Heart right ventricle (tissue), 16 donors: ENCODE data around the gene CPNE4. TPM values are rescaled to one million over a fixed set of nuclear protein-coding genes. Genes with fewer than 3 reads are reported as not detected.

Source experiments
- ATAC-seq, 8 donors: fragments of 200-7000 bp; cut with Tn5 transposase; one replicate each; pipeline ENCODE4 v1.9.1; 2020; ENCODE audit warnings: mild to moderate bottlenecking in 8 of 8, moderate library complexity in 8 of 8, moderate number of reproducible peaks in 1 of 8
- DNase-seq, 2 donors: peaks; one replicate each; pipeline ENCODE4 v3.0.0-alpha.2; 2020
- H3K27ac ChIP-seq, 10 donors: fragments of 200-600 bp; sonication (generic) in 2 of 10; one replicate each; pipeline versions ENCODE4 v1.5.0 to v1.8.0; 2020 to 2022; ENCODE audit warnings: mild to moderate bottlenecking in 3 of 10
- H3K27me3 ChIP-seq, 7 donors: fragments of 200-600 bp; one replicate each; pipeline ENCODE4 v1.8.0; 2021 to 2022; ENCODE audit warnings: mild to moderate bottlenecking in 2 of 7
- H3K36me3 ChIP-seq, 9 donors: fragments of 200-600 bp; sonication (generic) in 1 of 9; one replicate each; pipeline versions ENCODE4 v1.5.0 to v1.8.0; 2020 to 2022; ENCODE audit warnings: mild to moderate bottlenecking in 2 of 9
- H3K4me1 ChIP-seq, 9 donors: fragments of 200-600 bp; sonication (generic) in 1 of 9; one replicate each; pipeline versions ENCODE4 v1.5.0 to v1.8.0; 2020 to 2022; ENCODE audit warnings: mild to moderate bottlenecking in 4 of 9
- H3K4me3 ChIP-seq, 10 donors: fragments of 200-600 bp; sonication (generic) in 2 of 10; one replicate each; pipeline versions ENCODE4 v1.5.0 to v1.8.0; 2020 to 2022; ENCODE audit warnings: mild to moderate bottlenecking in 7 of 10, moderate library complexity in 2 of 10
- H3K9me3 ChIP-seq, 11 donors: fragments of 200-600 bp in 10 of 11; sonication (generic) in 2 of 11; one replicate each; pipeline versions ENCODE4 v1.5.0 to v1.8.0; 2013 to 2022; ENCODE audit warnings: mild to moderate bottlenecking in 2 of 11, control low read depth in 1 of 11, moderate library complexity in 1 of 11
- CTCF ChIP-seq, 9 donors: fragments of 200-600 bp; sonication (generic) in 2 of 9; IDR thresholded peaks; one replicate each; pipeline versions ENCODE4 v1.5.0 to v1.8.0; 2021 to 2022; ENCODE audit warnings: antibody characterized with exemption in 9 of 9, mild to moderate bottlenecking in 5 of 9, moderate library complexity in 1 of 9
- WGBS, 2 donors: extraction: QIAGEN DNeasy Blood & Tissue Kit; methylation state at CpG; one replicate each; pipeline ENCODE4 v1.1.7; 2013; ENCODE audit warnings: inconsistent platforms in 1 of 2; 5-methylcytosine and 5-hydroxymethylcytosine counted together
- intact Hi-C, 10 donors: fragments of 100-400 bp; cut with DNase I; formaldehyde crosslinking; loops; one replicate each; pipeline versions ENCODE4 v1.11.1 to v1.14.2; 2022
- polyA plus RNA-seq, 2 donors: library from polyadenylated mRNA; stranded (reverse); fragments of 200-250 nt; gene quantifications; one replicate each; pipeline ENCODE4 v1.2.3, GENCODE V29; 2013
- total RNA-seq, 10 donors: library from RNA; stranded (reverse); fragmentation: NEBNext Ultra II Directional in 3 of 10; extraction: Animal tissue kit (Norgen Biotek cat#: 25700) in 3 of 10; gene quantifications; one replicate each; pipeline versions ENCODE4 v1.2.1 to v1.2.4, GENCODE V29; 2021 to 2023
- donor health status: Arrhythmogenic right ventricular cardiomyopathy.
- donor health status: ischemic (EF 13 %, LVEDD 7.1; RV severe dilation, severe dysfunction).
- donor health status: healthy with polysubstance abuse.
- donor health status: DM: no; HTN: yes; CAD: no.
- donor health status: DM: no; HTN: no; CAD: no.
- donor health status: ischemic (EF 25% LVEDD 6.9; RV normal size, moderate dysfunction).
- donor health status: ischemic (EF 25% LVEDD 5.7; RV mildly dilated, moderate dysfunction).
- donor health status: healthy.
- donor health status: DM: yes; HTN: yes; CAD: no.
- donor health status: Ischemic cardiomyopathy.
- donor health status: ischemic (EF 35%, LVEDD 5.7; RV mildly dilated, moderate dysfunction).
- donor health status: nonischemic (EF 11% LVEDD 7.7; RV severe dilation, severe dysfunction).
- donor health status: DM: yes; HTN: yes; CAD: no.
- donor health status: PGD.
- donor health status: ischemic (EF 29% LVEDD 5.4; RV normal size, mild dysfunction).
- donor health status: nonischemic (EF 23%, LVEDD 6.1; RV moderate dilation, normal function).

Gene CPNE4
- total and polyA plus RNA-seq, 12 donors: 1.5 to 116 (median 24.8) TPM

- TF ChIP-seq CTCF (IDR thresholded peaks at IDR 0.05): no peak
Observed at GRCh38 chr3:131535131-131535530, 499.7 kb downstream of the CPNE4 start.

GRCh38 chr3:131532645-131533044 lies 502.2 kb downstream of the CPNE4 start:
- no peak overlapping the region for H3K4me3 ChIP-seq
- ATAC-seq (no peak), DNase-seq (no peak)
- H3K36me3 ChIP-seq: no peaks in the 10 kb centered on the region
- intact Hi-C loops: no loop called here
- no peaks in the 10 kb centered on the region for H3K4me1 ChIP-seq
- H3K9me3 ChIP-seq: peaks cover 0 to 7% (median 0%) of the 10 kb centered on the region in 11 donors
- TF ChIP-seq CTCF (IDR thresholded peaks at IDR 0.05): no peak
- H3K27me3 ChIP-seq: peaks cover 0 to 9% (median 0%) of the 10 kb centered on the region in 7 donors
- no peak overlapping the region for H3K27ac ChIP-seq

More at GRCh38 chr3:131535131-131535530, 499.7 kb downstream of the CPNE4 start:
- no peak for DNase-seq
- Histone ChIP-seq H3K27me3 (no peaks in the 10 kb centered on the region), H3K9me3 (peaks cover 0 to 13% (median 0%) of the 10 kb centered on the region in 11 donors), H3K27ac (no peak overlapping the region), H3K4me1 (no peaks in the 10 kb centered on the region), H3K36me3 (no peaks in the 10 kb centered on the region), H3K4me3 (no peak overlapping the region)
- intact Hi-C loops: no loop called here
- WGBS, 2 donors: 72 to 80% methylated on average over 3 of the region's 3 CpGs
- no peak for ATAC-seq

GRCh38 chr3:131530843-131531242 lies 504.0 kb downstream of the CPNE4 start:
- Histone ChIP-seq H3K4me1 (peaks cover 0 to 7% (median 0%) of the 10 kb centered on the region in 9 donors), H3K27me3 (peaks cover 0 to 26% (median 12%) of the 10 kb centered on the region in 7 donors), H3K27ac (no peak overlapping the region), H3K9me3 (peaks cover 0 to 7% (median 0%) of the 10 kb centered on the region in 11 donors), H3K36me3 (no peaks in the 10 kb centered on the region), H3K4me3 (no peak overlapping the region)
- intact Hi-C loops: no loop called here
- 64 to 71% methylated on average over 1 of the region's 1 CpG for WGBS, 2 donors
- TF ChIP-seq CTCF (IDR thresholded peaks at IDR 0.05): no peak
- ATAC-seq (no peak), DNase-seq (no peak)

- peaks cover 0 to 7% (median 0%) of the 10 kb centered on the region in 9 donors for H3K4me1 ChIP-seq
- H3K9me3 ChIP-seq: peaks cover 0 to 7% (median 0%) of the 10 kb centered on the region in 11 donors
- 73 to 77% methylated on average over 1 of the region's 1 CpG for WGBS, 2 donors
- DNase-seq: no peak
- no peaks in the 10 kb centered on the region for H3K36me3 ChIP-seq
- no peak for ATAC-seq
- no peak overlapping the region for H3K27ac ChIP-seq
- TF ChIP-seq CTCF (IDR thresholded peaks at IDR 0.05): no peak
- H3K4me3 ChIP-seq: no peak overlapping the region
- intact Hi-C loops: no loop called here
- H3K27me3 ChIP-seq: peaks cover 0 to 31% (median 15%) of the 10 kb centered on the region in 7 donors
Observed at GRCh38 chr3:131530388-131530787, 504.4 kb downstream of the CPNE4 start.
